Stimulated activated CD4-positive, alpha-beta T cell treated with anti-CD3 and anti-CD28 coated beads, Interleukin-12 subunit alpha, Interleukin-12 subunit beta, amount 100 ng/mL, for 48 hours (primary cell): ENCODE measurements around the gene BCAS1.
"Not testable (repeated sequence)": the region's sequence is repeated elsewhere in the genome, so short reads cannot be mapped to it uniquely, and the experiment has no call there.

Source experiments
- DNase-seq, 3 donors: peaks; one replicate each; pipeline ENCODE4 v3.0.0-alpha.2; 2020; ENCODE audit warnings: low read depth in 2 of 3, low spot score in 1 of 3

The BCAS1 gene

DNA sequence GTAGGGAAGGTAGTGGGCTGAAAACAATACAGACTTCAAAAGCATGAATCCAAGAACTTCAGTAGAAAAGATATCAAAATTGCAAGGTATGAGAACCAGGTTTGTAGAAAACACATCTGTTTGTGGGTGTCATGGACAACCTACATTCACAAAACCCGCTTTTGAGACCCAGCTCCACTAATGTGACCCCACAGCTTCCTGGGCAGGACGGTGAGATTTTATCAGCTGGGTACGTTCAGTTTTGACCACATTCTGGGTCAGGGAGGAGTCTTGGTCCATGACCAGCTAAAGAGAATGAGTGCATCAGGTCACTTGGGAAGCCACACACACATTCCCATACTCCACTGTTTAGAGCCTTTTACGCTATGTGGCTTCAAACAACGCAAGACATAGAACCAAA lies 77.1 kb downstream of the BCAS1 start:
- no peak for DNase-seq

DNA sequence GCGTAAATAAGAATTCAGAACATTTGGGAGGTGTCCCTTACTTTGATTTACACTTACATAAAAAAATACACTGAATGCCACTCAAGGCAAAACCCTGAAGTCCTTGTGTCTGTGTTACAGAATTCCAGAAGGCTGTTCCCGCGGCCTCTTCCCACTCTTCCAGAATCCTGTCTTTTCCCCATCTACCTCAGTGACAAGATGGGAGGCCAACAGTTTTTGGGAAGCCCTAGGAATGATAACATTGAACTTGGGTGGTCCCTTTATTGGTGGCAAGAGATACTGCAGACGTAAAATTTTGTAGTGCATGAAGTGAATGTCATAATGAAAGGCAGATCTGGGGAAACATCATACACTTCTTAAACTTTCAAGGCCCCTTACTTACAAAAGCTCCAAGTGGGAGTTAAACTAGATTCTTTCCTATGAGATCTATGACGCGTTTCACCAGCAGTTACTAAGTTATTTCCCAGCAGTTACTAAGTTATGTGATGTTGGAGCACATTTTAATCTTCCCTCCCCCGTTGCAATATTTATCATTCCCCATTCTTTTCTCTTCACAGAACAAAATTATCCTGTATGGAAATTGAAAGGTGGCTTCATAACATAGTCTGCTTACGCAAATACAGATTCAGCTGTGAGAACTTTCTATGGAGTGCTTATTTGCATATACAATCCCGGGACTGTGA lies 79.5 kb downstream of the BCAS1 start:
- DNase-seq: no peak

DNA sequence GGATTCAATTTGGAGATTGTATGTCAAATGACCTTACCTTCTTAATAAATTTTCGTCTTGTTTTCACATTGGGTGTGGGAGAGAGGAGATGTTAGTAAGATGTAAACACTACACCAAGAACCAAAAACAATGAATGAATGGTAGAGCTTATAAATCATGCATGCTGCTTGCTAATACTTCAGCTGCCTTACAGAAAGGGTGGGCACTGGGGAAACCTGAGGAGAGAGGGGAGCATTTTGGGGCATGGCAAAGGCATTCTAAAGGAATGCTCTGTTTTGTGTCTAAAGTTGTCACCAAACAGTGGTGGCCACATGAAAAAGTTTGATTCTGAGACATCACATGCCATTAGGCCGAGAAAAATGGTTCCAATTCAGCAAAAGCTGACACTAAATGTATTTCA lies 80.4 kb downstream of the BCAS1 start:
- no peak for DNase-seq

DNA sequence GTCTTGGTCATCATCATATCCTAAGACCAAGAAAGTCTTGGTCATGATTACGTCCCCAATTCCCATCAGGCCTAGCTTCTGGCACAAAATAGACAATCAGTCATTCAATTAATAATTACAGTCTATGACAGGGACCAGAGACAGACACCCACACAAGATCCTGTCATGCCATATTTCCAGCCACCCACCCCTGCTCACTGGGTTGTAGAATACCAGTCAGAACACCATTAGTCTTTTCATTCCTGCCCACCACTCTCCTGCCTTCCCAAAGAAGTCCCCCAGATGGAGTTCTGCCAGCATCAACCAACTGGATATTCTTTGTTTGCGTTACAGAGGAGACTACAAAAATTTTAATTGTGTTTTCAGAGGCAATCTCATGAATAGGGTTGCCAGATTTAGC lies 81.0 kb downstream of the BCAS1 start:
- DNase-seq: no peak

DNA sequence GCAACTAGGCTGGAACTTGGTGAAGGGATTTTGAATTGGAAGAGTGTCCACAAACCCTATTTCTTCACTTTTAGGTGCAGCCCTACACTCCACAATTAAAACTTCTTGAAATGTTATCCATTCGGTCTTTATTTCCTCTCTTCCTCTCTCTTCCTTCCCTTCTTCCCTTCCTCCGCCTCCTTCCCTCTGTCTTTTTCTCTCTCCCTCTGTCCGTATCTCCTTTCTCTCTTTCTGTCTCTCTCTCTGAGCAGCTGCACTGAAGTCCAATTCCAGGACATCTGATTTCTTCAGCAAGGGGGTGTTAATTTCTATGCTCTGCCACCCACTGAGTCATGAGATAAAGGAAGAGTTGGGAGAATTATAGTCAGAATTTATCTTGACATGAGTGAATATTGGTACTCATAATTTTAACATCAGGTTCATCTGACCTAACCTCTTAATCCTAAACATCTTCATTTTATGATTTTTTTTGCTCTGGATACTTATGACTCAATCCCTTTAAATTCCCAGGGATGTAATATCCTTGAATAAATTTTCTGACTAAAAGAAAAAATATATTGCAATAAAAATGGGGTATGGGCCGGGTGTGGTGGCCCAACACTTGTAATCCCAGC lies 84.2 kb downstream of the BCAS1 start:
- no peak for DNase-seq

DNA sequence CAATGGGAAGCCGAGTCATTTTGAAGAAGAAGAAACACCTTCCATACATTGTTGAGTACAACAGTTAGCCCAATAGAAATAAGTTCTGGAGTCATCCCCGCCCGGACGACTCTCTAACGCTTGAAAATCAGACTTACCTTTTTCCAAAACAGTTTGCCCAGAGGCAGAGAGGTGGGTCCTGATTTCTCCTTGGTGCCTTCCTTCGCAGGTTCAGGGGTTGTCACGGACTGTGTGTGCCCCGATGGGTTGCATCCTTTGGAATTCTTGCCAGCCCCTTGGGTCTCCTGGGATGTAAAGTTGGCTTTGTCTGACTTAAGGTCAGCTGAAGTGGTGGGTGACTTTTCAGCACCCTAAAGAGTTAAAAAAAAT lies 85.3 kb downstream of the BCAS1 start:
- no peak for DNase-seq

DNA sequence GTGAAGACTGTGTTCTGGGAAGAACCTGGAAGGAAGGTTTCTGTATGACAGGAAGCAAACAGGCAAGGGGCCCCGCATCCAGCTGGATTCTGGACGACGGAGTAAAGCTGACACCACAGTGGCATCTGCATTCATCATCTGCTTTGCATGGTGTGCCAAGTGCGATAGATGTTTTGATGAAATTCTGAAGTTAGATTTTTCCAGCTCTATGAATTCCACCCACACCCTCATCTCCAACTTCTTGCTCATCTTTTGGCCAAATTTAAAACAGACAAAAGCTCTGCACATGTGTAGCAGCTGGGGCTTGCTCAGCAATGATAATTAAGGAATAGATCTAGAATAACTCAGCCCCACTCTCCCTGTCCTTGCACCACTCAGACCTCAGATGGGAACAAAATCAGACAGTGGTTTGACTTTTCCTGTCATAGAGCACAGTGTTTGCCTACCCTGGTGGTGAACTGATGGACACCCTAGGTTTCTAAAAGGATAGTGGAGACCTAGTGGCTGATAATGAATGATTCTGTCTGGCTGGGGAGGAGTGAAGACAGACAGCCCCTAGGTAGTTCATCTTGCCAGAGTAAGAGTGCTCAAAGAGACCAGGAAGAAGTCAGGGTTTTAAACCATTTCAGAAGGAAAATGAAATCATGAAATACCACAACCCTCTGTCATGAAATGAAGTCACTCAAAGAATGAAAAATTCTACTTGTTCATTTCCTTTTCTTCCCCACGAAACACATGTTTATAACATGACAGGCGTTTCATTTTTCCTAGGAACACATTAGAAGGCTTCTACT lies 85.8 kb downstream of the BCAS1 start:
- no peak for DNase-seq

DNA sequence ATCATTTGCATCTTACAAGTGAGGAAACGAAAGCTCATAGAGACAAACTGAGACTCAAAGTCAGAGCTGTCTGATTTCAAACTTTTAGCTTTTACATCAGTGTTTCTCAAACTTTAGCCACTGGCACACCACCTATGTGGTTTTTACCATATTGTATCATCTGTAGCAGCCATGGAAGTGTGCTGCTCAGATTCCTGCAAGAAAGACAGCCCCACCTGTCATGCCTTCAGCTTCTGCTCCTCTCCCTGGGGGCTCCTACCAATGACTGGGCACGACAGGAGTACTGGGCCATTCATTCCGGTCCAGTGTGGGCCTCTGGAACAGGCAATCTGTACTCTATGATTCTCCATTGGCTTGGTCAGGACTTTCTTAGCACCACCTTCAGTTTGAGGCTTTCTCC lies 87.0 kb downstream of the BCAS1 start:
- DNase-seq: no peak

DNA sequence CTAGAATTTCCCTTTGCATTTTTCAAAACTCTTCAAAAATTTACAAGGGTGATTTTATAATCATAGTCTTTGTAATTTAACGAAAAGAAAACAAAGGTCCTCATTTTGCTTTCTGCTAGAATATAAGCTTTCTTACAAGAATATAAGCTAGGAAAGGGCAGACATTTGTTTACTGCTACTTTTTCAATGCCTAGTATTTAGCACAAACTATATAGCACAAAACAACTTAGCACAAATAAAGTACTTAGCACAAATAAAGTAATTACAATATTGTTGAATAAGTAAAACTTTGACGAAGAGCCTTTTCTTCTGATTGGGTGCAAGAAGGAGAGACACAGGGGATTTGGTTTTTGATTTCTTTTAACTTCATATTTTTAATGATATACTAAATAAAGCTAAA lies 87.8 kb downstream of the BCAS1 start:
- no peak for DNase-seq

DNA sequence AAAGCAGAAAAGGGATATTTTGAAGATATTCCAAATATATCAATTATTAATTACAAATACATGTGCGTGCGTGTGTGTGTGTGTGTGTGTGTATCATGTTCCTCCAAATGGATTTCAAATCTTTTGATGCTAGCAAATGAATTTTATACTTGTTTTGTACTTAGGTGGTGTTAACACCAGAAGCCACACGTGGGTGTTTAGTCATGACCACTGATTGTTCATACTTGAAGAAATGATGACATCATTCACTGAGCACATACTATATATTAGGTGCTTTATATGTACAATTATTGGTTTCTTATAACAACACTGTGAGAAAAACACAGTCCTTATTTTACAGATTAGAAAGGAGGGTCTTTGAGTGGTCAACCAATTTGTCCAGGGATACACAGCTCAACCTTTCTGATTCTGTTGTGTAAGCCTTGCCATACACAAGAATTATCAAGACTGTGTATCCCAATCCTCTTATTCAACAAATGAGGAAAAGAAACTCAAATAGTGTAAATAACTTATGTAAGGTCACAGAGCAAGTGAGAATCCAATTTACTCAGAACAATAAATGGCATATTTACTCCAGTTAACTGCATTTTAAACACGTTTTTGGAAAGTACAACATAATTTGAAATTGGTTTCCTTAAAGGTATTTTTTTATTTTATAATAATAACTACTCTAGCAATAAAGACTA lies 88.5 kb downstream of the BCAS1 start:
- DNase-seq: peak in 2 of 3 donors; percentile 2 to 12

DNA sequence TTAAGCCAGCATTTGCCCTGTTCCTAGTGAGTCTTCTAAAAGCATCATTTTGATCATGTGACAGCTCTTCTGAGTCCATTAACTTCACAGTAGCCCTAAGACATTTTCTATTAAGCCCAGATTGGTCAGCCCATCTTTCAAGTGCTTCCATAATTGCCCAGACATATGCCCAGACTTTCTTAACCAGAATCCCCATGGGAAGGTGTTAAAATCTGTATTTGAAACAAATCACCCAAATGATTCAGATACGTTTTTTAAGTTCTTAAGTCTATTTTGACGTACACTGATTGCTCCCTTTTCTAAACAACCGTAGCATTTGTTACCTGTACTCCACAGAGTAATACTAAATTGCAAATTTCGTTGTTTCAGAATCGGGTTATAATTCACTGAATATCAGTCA lies 89.3 kb downstream of the BCAS1 start:
- DNase-seq: no peak

DNA sequence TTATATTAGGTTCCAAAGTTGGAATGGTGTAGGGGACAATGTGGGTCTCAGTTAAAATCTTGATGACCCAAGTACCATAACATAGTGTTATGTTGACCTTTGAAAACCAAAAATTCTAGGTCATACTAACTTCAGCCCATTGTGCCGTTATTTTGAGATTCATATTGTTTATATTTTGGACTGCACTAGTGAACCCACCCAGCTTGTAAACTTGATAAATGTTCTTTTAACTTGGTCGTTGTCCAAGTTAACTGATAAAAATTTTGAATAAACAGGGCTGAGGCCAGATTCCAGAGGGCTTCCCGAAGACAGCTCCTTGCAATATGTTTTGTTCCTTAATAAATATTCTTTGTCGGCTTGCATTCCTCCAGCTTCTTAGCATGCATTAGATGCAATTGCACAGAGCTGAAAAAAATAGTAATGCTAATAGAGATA lies 90.3 kb downstream of the BCAS1 start:
- no peak for DNase-seq

DNA sequence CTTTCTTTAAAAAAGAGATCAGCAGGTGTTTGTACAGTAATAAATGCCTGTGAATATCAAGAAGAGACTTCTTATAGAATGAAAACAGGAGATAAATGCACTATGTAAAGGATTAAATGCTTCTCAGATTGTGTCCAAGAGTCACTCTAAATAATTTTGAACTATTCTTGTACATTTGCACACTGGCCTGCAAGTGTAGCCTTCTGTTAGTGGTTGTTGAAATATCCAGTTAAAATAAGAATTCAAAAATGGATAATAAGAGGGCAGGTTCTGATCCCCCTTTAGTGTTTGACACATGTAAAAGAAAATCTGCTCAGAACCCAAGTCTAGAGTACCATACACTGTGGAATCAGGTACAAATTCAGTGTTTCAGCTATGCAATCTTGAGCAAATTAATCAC lies 91.9 kb downstream of the BCAS1 start:
- no peak for DNase-seq

DNA sequence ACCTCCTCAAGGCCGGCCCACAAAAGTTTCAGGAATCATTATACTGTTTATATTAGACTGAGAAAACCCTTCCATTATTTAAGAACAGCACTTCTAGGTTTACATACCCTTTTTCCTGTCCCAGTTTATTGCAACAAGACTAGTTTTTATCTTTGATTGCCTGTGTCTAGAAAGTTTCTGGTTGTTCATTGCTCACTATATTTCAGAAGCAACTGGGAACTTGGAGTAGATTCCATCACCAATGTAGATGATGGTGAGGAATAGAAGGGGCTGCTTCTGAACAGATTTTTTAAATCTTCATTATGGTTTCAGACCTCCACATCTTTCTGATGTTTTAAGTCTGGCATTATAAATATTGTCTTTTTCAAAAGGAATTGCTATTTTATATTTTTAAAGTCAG lies 93.0 kb downstream of the BCAS1 start:
- DNase-seq: no peak

DNA sequence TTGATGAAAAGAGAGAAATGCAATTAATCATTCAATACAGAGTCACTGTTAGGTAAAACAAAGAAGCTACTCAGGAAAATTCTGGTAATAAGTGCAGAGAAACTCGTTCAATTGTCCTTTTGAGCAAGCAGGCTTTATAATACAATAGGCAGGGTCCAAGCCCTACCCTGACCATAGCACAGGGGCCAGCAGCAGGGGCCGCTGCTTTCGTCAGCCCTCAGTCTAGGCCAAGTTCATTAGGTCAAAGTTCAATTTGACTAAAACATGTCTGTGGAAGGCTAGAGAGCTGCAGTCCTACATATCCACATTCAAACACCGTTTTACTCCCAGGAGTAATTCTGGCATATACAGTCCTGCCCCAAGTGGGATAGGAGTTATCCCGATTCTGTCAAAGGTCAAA lies 94.6 kb downstream of the BCAS1 start:
- no peak for DNase-seq

DNA sequence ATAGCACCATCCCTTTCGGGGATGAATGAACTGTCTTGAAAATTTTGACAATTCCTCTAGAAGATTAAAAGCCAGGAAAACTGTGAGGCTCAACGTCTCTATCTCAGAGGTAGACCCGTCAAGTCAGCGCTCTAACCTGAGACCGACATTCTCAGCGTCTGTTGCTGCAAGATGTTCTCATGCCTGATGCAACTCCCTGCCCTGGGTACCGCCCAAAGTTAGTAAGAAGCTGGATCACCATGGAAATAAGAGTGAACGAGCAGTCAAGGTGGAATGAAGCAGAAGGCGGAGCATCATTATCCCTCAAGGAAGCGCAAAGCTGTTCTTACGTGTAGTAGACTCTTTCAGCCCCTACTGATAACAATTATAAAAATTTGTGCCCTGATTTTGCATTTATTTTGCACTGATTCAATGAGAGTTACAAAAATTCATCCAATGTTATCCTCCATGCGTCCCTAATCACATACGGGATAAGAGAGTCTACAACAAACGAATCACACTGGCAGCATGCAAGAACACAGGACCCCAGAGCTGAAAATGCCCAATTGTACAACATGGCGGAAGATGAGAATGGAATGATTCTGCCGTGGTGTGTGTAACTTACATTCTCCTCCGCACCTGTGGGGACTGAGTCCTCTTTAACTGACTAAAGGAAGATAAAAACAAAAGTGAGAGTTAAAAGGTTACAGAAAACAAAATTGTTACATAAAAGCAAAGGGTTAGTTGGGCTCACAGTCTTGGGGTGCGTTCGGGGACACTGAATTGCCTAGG lies 95.4 kb downstream of the BCAS1 start:
- no peak for DNase-seq

DNA sequence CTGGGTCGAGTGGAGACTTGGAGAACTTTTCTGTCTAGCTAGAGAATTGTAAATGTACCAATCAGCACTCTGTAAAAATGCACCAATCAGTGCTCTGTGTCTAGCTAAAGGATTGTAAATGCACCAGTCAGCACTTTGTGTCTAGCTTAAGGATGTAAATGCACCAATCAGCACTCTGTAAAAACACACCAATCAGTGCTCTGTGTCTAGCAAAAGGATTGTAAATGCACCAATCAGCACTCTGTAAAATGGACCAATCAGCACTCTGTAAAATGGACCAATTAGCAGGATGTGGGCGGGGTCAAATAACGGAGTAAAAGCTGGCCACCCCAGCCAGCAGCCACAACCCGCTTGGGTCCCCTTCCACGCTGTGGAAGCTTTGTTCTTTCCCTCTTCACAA lies 96.5 kb downstream of the BCAS1 start:
- DNase-seq: not testable (repeated sequence)

DNA sequence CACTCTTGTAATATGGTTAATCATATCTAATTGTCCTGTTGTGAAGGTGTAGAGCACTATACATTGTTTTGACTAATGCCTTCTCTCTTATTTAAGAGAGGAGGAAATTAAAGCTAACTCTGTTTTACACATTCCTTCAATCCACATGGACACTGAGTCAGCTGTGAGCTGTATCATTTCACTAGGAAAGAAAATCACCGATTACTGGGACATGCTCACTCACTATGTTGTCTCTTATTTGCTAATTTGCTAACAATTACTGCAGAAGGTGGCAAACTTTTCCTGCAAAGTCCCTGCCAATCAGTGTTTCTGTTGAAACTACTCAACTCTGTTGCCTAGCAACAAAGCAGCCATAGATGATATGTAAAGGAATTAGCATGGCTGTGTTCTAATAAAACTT lies 98.2 kb downstream of the BCAS1 start:
- DNase-seq: no peak

DNA sequence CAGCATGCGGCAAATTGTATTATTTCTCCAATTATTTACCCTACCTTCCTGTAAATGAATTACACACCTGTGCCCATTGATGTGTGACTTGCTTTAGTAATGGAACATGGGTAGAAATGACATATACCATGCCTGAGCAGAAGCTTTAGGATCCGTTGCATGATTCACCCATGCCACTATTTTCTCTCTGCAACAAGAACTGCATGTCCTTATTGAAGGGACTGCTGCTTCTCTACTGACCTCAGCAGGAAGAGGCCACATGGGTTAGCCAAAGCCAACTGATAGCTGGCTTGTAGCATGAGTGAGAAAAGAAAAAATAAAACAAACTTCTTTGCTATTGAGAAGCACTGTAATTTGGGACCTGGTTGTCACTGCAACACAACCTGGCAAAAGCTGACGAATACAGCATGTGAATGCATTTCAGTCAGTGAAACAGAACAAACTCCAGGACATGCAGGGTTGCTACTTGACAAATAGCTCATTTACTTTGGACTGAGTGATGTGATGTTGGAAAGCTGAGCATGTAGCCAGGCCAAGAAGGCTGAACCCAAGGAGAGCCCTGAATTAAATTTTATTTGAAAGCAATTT lies 99.2 kb downstream of the BCAS1 start:
- no peak for DNase-seq

DNA sequence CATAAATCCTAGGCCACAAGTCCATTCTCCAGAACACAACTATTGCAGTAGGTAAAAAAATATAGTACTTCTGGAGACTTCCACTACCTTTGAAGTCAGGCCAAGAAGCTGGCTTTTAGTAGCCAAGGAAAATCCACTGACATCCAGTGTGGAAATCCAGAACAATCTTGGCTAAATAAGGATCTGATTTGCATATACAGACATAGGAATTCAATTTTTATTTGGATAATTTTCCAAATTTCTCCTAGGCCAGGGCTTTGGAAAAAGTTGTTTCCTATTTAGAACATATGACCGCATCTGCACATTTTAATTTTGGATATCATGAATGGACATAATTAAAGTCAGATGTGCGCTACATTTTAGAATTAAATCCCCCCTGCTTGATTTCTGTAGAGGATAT lies 100.2 kb downstream of the BCAS1 start:
- no peak for DNase-seq

DNA sequence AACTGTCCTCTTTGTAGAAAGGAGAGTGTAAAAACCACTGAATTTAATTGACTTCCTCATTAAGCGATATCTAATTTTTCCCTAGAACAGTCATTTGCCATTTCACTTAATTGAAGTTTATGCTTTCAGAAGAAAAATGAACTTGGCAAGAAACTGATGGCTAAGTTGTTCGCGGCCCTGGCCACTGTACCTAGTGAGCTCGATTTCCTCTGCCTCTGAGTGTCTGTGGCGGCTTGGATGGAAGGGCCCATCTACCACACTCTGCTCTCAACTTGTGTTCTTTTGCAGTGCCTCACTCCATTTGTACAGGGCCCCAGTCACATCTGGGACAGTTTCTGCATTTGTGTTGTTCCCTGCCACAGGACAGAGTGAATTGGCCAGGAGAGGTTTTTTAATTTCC lies 102.9 kb downstream of the BCAS1 start:
- no peak for DNase-seq
